Activated CD8-positive, alpha-beta memory T cell treated with anti-CD3 and anti-CD28 coated beads, Interleukin-2, amount 50 U/mL, for 1 hour (primary cell): ENCODE data around the gene PPM1B.
A peak's percentile ranks its signal among the peaks of the same experiment; 100 is the strongest.
"Not testable (repeated sequence)": the region's sequence is repeated elsewhere in the genome, so short reads cannot be mapped to it uniquely, and the experiment has no call there.

Source experiments
- DNase-seq: peaks from one replicate; pipeline ENCODE4 v3.0.0-alpha.2; 2020; ENCODE audit errors: extremely low read depth

The PPM1B gene

GRCh38 chr2:44200759-44201158 lies 32.1 kb downstream of the PPM1B start:
- no peak for DNase-seq

- no peak for DNase-seq
Observed at GRCh38 chr2:44201648-44202165, 33.0 kb downstream of the PPM1B start.

- no peak for DNase-seq
Observed at GRCh38 chr2:44203542-44203941, 34.9 kb downstream of the PPM1B start.

- DNase-seq, result no peak
Observed at GRCh38 chr2:44205169-44205568, 36.5 kb downstream of the PPM1B start.

GRCh38 chr2:44207102-44207501 lies 38.4 kb downstream of the PPM1B start:
- no peak for DNase-seq

GRCh38 chr2:44207648-44208047 lies 39.0 kb downstream of the PPM1B start:
- not testable (repeated sequence) for DNase-seq

GRCh38 chr2:44210362-44210761 lies 41.7 kb downstream of the PPM1B start:
- no peak for DNase-seq

- DNase-seq, result no peak
Observed at GRCh38 chr2:44211183-44211582, 42.5 kb downstream of the PPM1B start.

GRCh38 chr2:44212302-44212701 lies 43.6 kb downstream of the PPM1B start:
- no peak for DNase-seq

- no peak for DNase-seq
Observed at GRCh38 chr2:44215827-44216226, 47.2 kb downstream of the PPM1B start.

GRCh38 chr2:44218771-44219170 lies 50.1 kb downstream of the PPM1B start:
- no peak for DNase-seq

- DNase-seq, result no peak
Observed at GRCh38 chr2:44226753-44227152, 58.1 kb downstream of the PPM1B start.

GRCh38 chr2:44230378-44230777 lies 61.7 kb downstream of the PPM1B start:
- DNase-seq, result no peak

- DNase-seq, result no peak
Observed at GRCh38 chr2:44233450-44234128, 64.9 kb downstream of the PPM1B start.

GRCh38 chr2:44237221-44237620 lies 68.5 kb downstream of the PPM1B start:
- DNase-seq, result no peak

- no peak for DNase-seq
Observed at GRCh38 chr2:44242904-44243303, 74.2 kb downstream of the PPM1B start.

GRCh38 chr2:44244135-44244871 lies 75.6 kb downstream of the PPM1B start:
- peak; percentile 32 for DNase-seq

GRCh38 chr2:44245083-44245861 lies 76.6 kb downstream of the PPM1B start:
- no peak for DNase-seq

- no peak for DNase-seq
Observed at GRCh38 chr2:44246436-44246835, 77.8 kb downstream of the PPM1B start.

GRCh38 chr2:44246840-44247369 lies 78.2 kb downstream of the PPM1B start:
- DNase-seq, result no peak

- DNase-seq, result no peak
Observed at GRCh38 chr2:44247924-44248323, 79.2 kb downstream of the PPM1B start.

- not testable (repeated sequence) for DNase-seq
Observed at GRCh38 chr2:44249269-44249668, 80.6 kb downstream of the PPM1B start.
